Right lobe of liver (tissue), 4 donors: ENCODE results near the gene NUP93.
"Not testable (repeated sequence)": the region's sequence is repeated elsewhere in the genome, so short reads cannot be mapped to it uniquely, and the experiment has no call there.

Experiments used
- CTCF ChIP-seq, 4 donors: fragments of 200-600 bp in 3 of 4; fragments of 450-650 bp in 1 of 4; IDR thresholded peaks; one replicate each; pipeline versions ENCODE4 v1.5.1 to v1.8.0; 2016 to 2022; ENCODE audit warnings: antibody characterized with exemption in 4 of 4, mild to moderate bottlenecking in 2 of 4
- POLR2A ChIP-seq: fragments of 450-650 bp; IDR thresholded peaks from one replicate; pipeline ENCODE4 v1.6.1; 2017; ENCODE audit warnings: antibody characterized with exemption, mild to moderate bottlenecking
- donor health status: DM: no; HTN: no; CAD: no.
- donor health status: DM: no; HTN: no; CAD: no.
- donor health status: DM: no; HTN: yes; CAD: no.

GRCh38 chr16:56868766-56869165 lies 138.8 kb downstream of the NUP93 start:
- not testable (repeated sequence) for TF ChIP-seq CTCF (IDR thresholded peaks at IDR 0.05); POLR2A
